ENCODE results near the gene PRDM9. TPM values are rescaled to one million over a fixed set of nuclear protein-coding genes. Genes with fewer than 3 reads are reported as not detected.
"Not testable (repeated sequence)": the region's sequence is repeated elsewhere in the genome, so short reads cannot be mapped to it uniquely, and the experiment has no call there.

PRDM9 gene
- 0.02 TPM in 1 of 2 replicates, not detected in the other for total RNA-seq (2014; rRNA removed; shearing (Covaris generic))

- DNase-seq (ENCODE audit: low spot score): peak; percentile 37
Measured at GRCh38 chr5:23507278-23507685, at the start of gene PRDM9. PRDM9 (plus strand) TSS chr5:23507609; CDS start chr5:23509034, 1,425 bp downstream.

GRCh38 chr5:23457780-23458179 is 49.6 kb upstream of the PRDM9 start:
- DNase-seq (ENCODE audit: low spot score): peak; percentile 26

- no peak for DNase-seq (ENCODE audit: low spot score)
Measured at GRCh38 chr5:23459214-23459613, 48.2 kb upstream of the PRDM9 start.

- DNase-seq (ENCODE audit: low spot score): no peak
Measured at GRCh38 chr5:23461576-23461975, 45.8 kb upstream of the PRDM9 start.

GRCh38 chr5:23466401-23466912 is 41.0 kb upstream of the PRDM9 start:
- DNase-seq (ENCODE audit: low spot score): peak; percentile 71

GRCh38 chr5:23468658-23469057 is 38.8 kb upstream of the PRDM9 start:
- no peak for DNase-seq (ENCODE audit: low spot score)

GRCh38 chr5:23473915-23474314 is 33.5 kb upstream of the PRDM9 start:
- no peak for DNase-seq (ENCODE audit: low spot score)

GRCh38 chr5:23474315-23474714 is 33.1 kb upstream of the PRDM9 start:
- DNase-seq (ENCODE audit: low spot score): no peak

- no peak for DNase-seq (ENCODE audit: low spot score)
Measured at GRCh38 chr5:23476580-23476979, 30.8 kb upstream of the PRDM9 start.

- no peak for DNase-seq (ENCODE audit: low spot score)
Measured at GRCh38 chr5:23482642-23483041, 24.8 kb upstream of the PRDM9 start.

- DNase-seq (ENCODE audit: low spot score): no peak
Measured at GRCh38 chr5:23483090-23483489, 24.3 kb upstream of the PRDM9 start.

GRCh38 chr5:23484096-23484495 is 23.3 kb upstream of the PRDM9 start:
- no peak for DNase-seq (ENCODE audit: low spot score)

- not testable (repeated sequence) for DNase-seq (ENCODE audit: low spot score)
Measured at GRCh38 chr5:23486227-23486626, 21.2 kb upstream of the PRDM9 start.

- no peak for DNase-seq (ENCODE audit: low spot score)
Measured at GRCh38 chr5:23490993-23491392, 16.4 kb upstream of the PRDM9 start.

GRCh38 chr5:23494558-23494957 is 12.9 kb upstream of the PRDM9 start:
- DNase-seq (ENCODE audit: low spot score): no peak

GRCh38 chr5:23496576-23496975 is 10.8 kb upstream of the PRDM9 start:
- no peak for DNase-seq (ENCODE audit: low spot score)

- peak; percentile 38 for DNase-seq (ENCODE audit: low spot score)
Measured at GRCh38 chr5:23506329-23507236, 826 bp upstream of the PRDM9 start.

- DNase-seq (ENCODE audit: low spot score): not testable (repeated sequence)
Measured at GRCh38 chr5:23510434-23510833, 3.0 kb downstream of the PRDM9 start.

GRCh38 chr5:23522553-23522952 is 15.1 kb downstream of the PRDM9 start:
- DNase-seq (ENCODE audit: low spot score): no peak

GRCh38 chr5:23523031-23523430 is 15.6 kb downstream of the PRDM9 start:
- DNase-seq (ENCODE audit: low spot score): no peak

- DNase-seq (ENCODE audit: low spot score): no peak
Measured at GRCh38 chr5:23523998-23524397, 16.6 kb downstream of the PRDM9 start.

GRCh38 chr5:23525751-23526150 is 18.3 kb downstream of the PRDM9 start:
- DNase-seq (ENCODE audit: low spot score): no peak

GRCh38 chr5:23526616-23527015 is 19.2 kb downstream of the PRDM9 start:
- not testable (repeated sequence) for DNase-seq (ENCODE audit: low spot score)

Measured in H4 (cell line).